SK-N-SH (cell line): ENCODE measurements around the gene TMPRSS6. TPM values are rescaled to one million over a fixed set of nuclear protein-coding genes. Genes with fewer than 3 reads are reported as not detected.

Experiments used
- CTCF ChIA-PET: fragments of 300-600, 350-600 bp; formaldehyde crosslinking; extraction: SDS; loops from one replicate; lab custom pipeline; 2021; lab: Yijun Ruan, JAX
- POLR2A ChIA-PET: fragments of 350-600 bp; sonication (Branson Sonifier 250); formaldehyde crosslinking; extraction: SDS; loops from one replicate; lab custom pipeline; 2020; ENCODE audit warnings: antibody characterized with exemption, inconsistent platforms; lab: Yijun Ruan, JAX
- DNase-seq: peaks from one replicate; pipeline ENCODE4 v3.0.0; 2012
- H2AFZ ChIP-seq: fragments of 200-600 bp; sonication (generic); 2 replicates; pipeline ENCODE4 v1.8.1; 2016; ENCODE audit warnings: antibody characterized with exemption, mild to moderate bottlenecking, low read depth
- H3F3A ChIP-seq: fragments of 200-600 bp; sonication (generic); replicated peaks from 2 replicates; pipeline ENCODE3; 2016; ENCODE audit warnings: antibody characterized with exemption, mild to moderate bottlenecking; ENCODE audit not compliant: insufficient read depth
- H3K27ac ChIP-seq, 2 experiments: fragments of 200-500 bp in 1 of 2; fragments of 200-600 bp in 1 of 2; sonication (Bioruptor generic) in 1 of 2; sonication (generic), shearing (Covaris generic) in 1 of 2; 2 replicates each; pipeline versions ENCODE4 v1.5.1 to v1.6.1; 2014 to 2016; ENCODE audit warnings: low read depth in 2 of 2, inconsistent platforms in 1 of 2, low read length in 1 of 2, mild to moderate bottlenecking in 1 of 2, mixed read lengths in 1 of 2
- H3K27me3 ChIP-seq: fragments of 200-600 bp; sonication (generic), shearing (Covaris generic); 2 replicates; pipeline ENCODE4 v1.6.1; 2016; ENCODE audit warnings: mixed run types; ENCODE audit not compliant: insufficient read depth
- H3K36me3 ChIP-seq, 2 experiments: fragments of 200-500 bp in 1 of 2; fragments of 200-600 bp in 1 of 2; sonication (Bioruptor generic) in 1 of 2; sonication (generic) in 1 of 2; replicated peaks in 1 of 2; 2 replicates each; pipeline versions ENCODE3 to v1.5.1; 2014 to 2016; ENCODE audit warnings: low read length in 1 of 2, mild to moderate bottlenecking in 1 of 2; ENCODE audit not compliant: insufficient read depth in 2 of 2, control insufficient read depth in 1 of 2
- H3K4me1 ChIP-seq, 2 experiments: fragments of 200-500 bp in 1 of 2; fragments of 200-600 bp in 1 of 2; sonication (Bioruptor generic) in 1 of 2; sonication (generic), shearing (Covaris generic) in 1 of 2; 2 replicates each; pipeline versions ENCODE4 v1.5.1 to v1.6.1; 2014 to 2016; ENCODE audit warnings: low read depth in 1 of 2, low read length in 1 of 2, mixed run types in 1 of 2; ENCODE audit not compliant: insufficient read depth in 2 of 2, control insufficient read depth in 1 of 2
- H3K4me2 ChIP-seq: fragments of 200-600 bp; sonication (generic), shearing (Covaris generic); 2 replicates; pipeline ENCODE4 v1.6.1; 2017; ENCODE audit warnings: mixed run types
- H3K4me3 ChIP-seq, 2 experiments: fragments of 200-500 bp in 1 of 2; fragments of 200-600 bp in 1 of 2; sonication (Bioruptor generic) in 1 of 2; sonication (generic), shearing (Covaris generic) in 1 of 2; 2 replicates each; pipeline versions ENCODE4 v1.5.1 to v1.8.1; 2014 to 2016; ENCODE audit warnings: low read depth in 2 of 2, inconsistent platforms in 1 of 2, low read length in 1 of 2, mild to moderate bottlenecking in 1 of 2, mixed read lengths in 1 of 2, moderate library complexity in 1 of 2
- H3K79me2 ChIP-seq: fragments of 200-600 bp; sonication (generic); 2 replicates; pipeline ENCODE4 v1.8.1; 2017; ENCODE audit warnings: mild to moderate bottlenecking; ENCODE audit not compliant: insufficient read depth
- H3K9ac ChIP-seq: fragments of 200-600 bp; sonication (generic); 2 replicates; pipeline ENCODE4 v1.6.1; 2017; ENCODE audit warnings: mixed run types
- H3K9me2 ChIP-seq: fragments of 200-600 bp; sonication (generic); 2 replicates; pipeline ENCODE4 v1.6.1; 2017; ENCODE audit warnings: mixed run types
- H3K9me3 ChIP-seq: fragments of 200-600 bp; sonication (generic); 2 replicates; pipeline ENCODE4 v1.6.1; 2017; ENCODE audit warnings: mixed run types, mild to moderate bottlenecking, moderate library complexity
- H4K20me1 ChIP-seq: fragments of 200-600 bp; sonication (generic); 2 replicates; pipeline ENCODE4 v1.6.1; 2017; ENCODE audit warnings: mild to moderate bottlenecking, mixed run types; ENCODE audit not compliant: insufficient read depth
- CHD2 ChIP-seq: fragments of 150-350 bp; IDR thresholded peaks from 2 replicates; pipeline ENCODE4 v1.6.1; 2018; ENCODE audit warnings: low read length; ENCODE audit not compliant: partially characterized antibody
- CTCF ChIP-seq: fragments of 200-600 bp; sonication (generic); IDR thresholded peaks from 2 replicates; pipeline ENCODE4 v1.6.1; 2017; ENCODE audit warnings: antibody characterized with exemption, mild to moderate bottlenecking, moderate library complexity
- EP300 ChIP-seq, 2 experiments: IDR thresholded peaks; 2 replicates each; pipeline versions ENCODE4 v1.4.0 to v1.6.1; 2012; ENCODE audit warnings: borderline replicate concordance in 1 of 2, low read depth in 1 of 2, low read length in 1 of 2
- FOXJ3 ChIP-seq: sonication (generic); formaldehyde crosslinking; IDR thresholded peaks from 2 replicates; pipeline ENCODE4 v1.5.1; 2020; ENCODE audit warnings: mild to moderate bottlenecking, missing genetic modification reagents
- GABPA ChIP-seq: IDR thresholded peaks from 2 replicates; pipeline ENCODE4 v1.4.0; 2012; ENCODE audit warnings: low read depth, mild to moderate bottlenecking
- JUND ChIP-seq: IDR thresholded peaks from 2 replicates; pipeline ENCODE4 v1.4.0; 2012
- MXI1 ChIP-seq: IDR thresholded peaks from 2 replicates; pipeline ENCODE4 v1.6.1; 2012; ENCODE audit warnings: mild to moderate bottlenecking, low read depth, low read length, improper control_type of control experiment
- NFIC ChIP-seq: IDR thresholded peaks from 2 replicates; pipeline ENCODE4 v1.4.0; 2012; ENCODE audit warnings: borderline replicate concordance
- NRF1 ChIP-seq: IDR thresholded peaks from 2 replicates; pipeline ENCODE4 v1.6.1; 2012; ENCODE audit warnings: low read depth, mild to moderate bottlenecking, low read length
- PBX3 ChIP-seq: IDR thresholded peaks from 2 replicates; pipeline ENCODE4; 2012
- POLR2AphosphoS5 ChIP-seq: IDR thresholded peaks from 2 replicates; pipeline ENCODE4 v1.6.1; 2012; ENCODE audit warnings: low read depth, low read length
- RAD21 ChIP-seq: IDR thresholded peaks from 2 replicates; pipeline ENCODE4 v1.6.1; 2012; ENCODE audit warnings: mild to moderate bottlenecking, low read length
- RCOR1 ChIP-seq: fragments of 150-350 bp; IDR thresholded peaks from 2 replicates; pipeline ENCODE4 v1.6.1; 2017; ENCODE audit warnings: antibody characterized with exemption, low read length
- RFX5 ChIP-seq: IDR thresholded peaks from 2 replicates; pipeline ENCODE4 v1.6.1; 2012; ENCODE audit warnings: mild to moderate bottlenecking, improper control_type of control experiment, low read length
- SIN3A ChIP-seq: IDR thresholded peaks from 2 replicates; pipeline ENCODE4 v1.6.1; 2012; ENCODE audit warnings: low read depth, mild to moderate bottlenecking, low read length, moderate library complexity, borderline replicate concordance
- SMC3 ChIP-seq: IDR thresholded peaks from 2 replicates; pipeline ENCODE4 v1.6.1; 2012; ENCODE audit warnings: low read depth, low read length, improper control_type of control experiment
- TEAD4 ChIP-seq: IDR thresholded peaks from 2 replicates; pipeline ENCODE4 v1.4.0; 2012; ENCODE audit warnings: mild to moderate bottlenecking, borderline replicate concordance; ENCODE audit not compliant: insufficient read depth
- ZBTB33 ChIP-seq: IDR thresholded peaks from 2 replicates; pipeline ENCODE4 v1.4.0; 2012; ENCODE audit warnings: low read depth, borderline replicate concordance
- WGBS: methylation state at CpG from one replicate; pipeline ENCODE4 v1.1.6; 2017; ENCODE audit warnings: low lambda C conversion rate; 5-methylcytosine and 5-hydroxymethylcytosine counted together
- polyA plus RNA-seq, 3 experiments: library from polyadenylated mRNA; depleted of rRNA; stranded (reverse); fragments of >200 nt; gene quantifications; 2 replicates each; pipeline ENCODE4 v1.2.3, GENCODE V29; 2012
- TF ChIP-seq, protein P1 (sequence below): IDR thresholded peaks from 2 replicates; pipeline ENCODE4 v1.4.0; 2012; ENCODE audit warnings: low read depth, borderline replicate concordance
- TF ChIP-seq, protein P2 (sequence below): fragments of 150-350 bp; IDR thresholded peaks from 2 replicates; pipeline ENCODE4 v1.6.1; 2016; ENCODE audit warnings: mild to moderate bottlenecking, low read depth, low read length

Gene TMPRSS6
- polyA plus RNA-seq, 1 of the 3 experiments (the other 2 are of a cell fraction): not detected

DNA sequence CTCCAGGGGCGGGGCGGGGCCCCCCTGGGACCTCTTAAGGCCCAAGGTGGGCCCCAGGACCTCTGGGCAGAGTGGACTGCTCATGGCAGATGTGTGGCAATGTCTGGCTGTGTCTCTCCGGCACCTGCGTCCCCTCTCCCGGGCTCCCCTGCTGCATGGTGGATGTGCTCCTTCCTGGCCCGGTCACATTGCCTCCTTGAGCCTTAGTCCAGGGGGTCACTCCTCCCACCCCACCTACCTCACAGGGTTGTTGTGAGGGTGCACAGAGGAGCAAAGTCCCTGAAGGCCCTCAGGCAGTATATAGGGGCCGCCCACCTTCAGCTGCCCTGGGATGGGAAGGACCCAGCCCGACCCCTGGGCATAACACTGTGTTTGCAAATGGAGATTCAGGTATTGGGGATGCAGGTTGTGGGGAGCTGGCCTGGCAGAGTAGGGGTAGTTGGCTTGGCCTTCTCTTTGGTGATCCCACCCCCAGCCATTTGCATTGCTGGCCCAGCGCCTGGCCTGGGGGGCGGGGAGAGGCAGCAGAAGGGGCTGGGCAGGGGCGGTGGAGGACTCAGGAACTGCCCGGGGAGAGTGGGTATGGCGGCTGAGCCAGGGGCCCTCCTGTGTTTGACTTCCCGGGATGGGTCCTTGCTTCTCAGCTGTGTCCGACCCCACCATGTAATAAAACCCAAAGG lies 46.7 kb downstream of the TMPRSS6 start:
- no peaks in the 10 kb centered on the region for H3K9me3 ChIP-seq
- POLR2A ChIA-PET: no interaction called here
- no peaks in the 10 kb centered on the region for H3K4me1 ChIP-seq
- H3K27ac ChIP-seq: no peak overlapping the region
- peaks cover 0 to 23% of the 10 kb centered on the region in 2 experiments for H3K36me3 ChIP-seq
- 95% methylated on average over 11 of the region's 15 CpGs for WGBS
- no peaks in the 10 kb centered on the region for H3K9me2 ChIP-seq
- no peak for DNase-seq
- H3K27me3 ChIP-seq: no peaks in the 10 kb centered on the region
- H3F3A ChIP-seq: no peaks in the 10 kb centered on the region
- no peak overlapping the region for H3K4me2 ChIP-seq
- no peak overlapping the region for H2AFZ ChIP-seq
- CTCF ChIA-PET: interaction anchor here (1.6 kb wide), 1 partner anchor 17 kb away, joined by 3 read pairs; no protein-coding TSS in a partner anchor
- no peaks in the 10 kb centered on the region for H4K20me1 ChIP-seq
- no peaks in the 10 kb centered on the region for H3K79me2 ChIP-seq
- no peak overlapping the region for H3K4me3 ChIP-seq
- TF ChIP-seq, protein P1, sequence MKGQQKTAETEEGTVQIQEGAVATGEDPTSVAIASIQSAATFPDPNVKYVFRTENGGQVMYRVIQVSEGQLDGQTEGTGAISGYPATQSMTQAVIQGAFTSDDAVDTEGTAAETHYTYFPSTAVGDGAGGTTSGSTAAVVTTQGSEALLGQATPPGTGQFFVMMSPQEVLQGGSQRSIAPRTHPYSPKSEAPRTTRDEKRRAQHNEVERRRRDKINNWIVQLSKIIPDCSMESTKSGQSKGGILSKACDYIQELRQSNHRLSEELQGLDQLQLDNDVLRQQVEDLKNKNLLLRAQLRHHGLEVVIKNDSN: no peak
- H3K9ac ChIP-seq: no peak overlapping the region

- H3K9me3 ChIP-seq: no peaks in the 10 kb centered on the region
- no peak overlapping the region for H3K4me3 ChIP-seq
- H3K4me2 ChIP-seq: no peak overlapping the region
- H3K4me1 ChIP-seq: no peaks in the 10 kb centered on the region
- H2AFZ ChIP-seq: no peak overlapping the region
- H4K20me1 ChIP-seq: no peaks in the 10 kb centered on the region
- H3K79me2 ChIP-seq: no peaks in the 10 kb centered on the region
- TF ChIP-seq GABPA (no peak), NRF1 (no peak), FOXJ3 (CRISPR knock-in tag) (no peak), EP300 (IDR thresholded peaks at IDR 0.05; ENCODE audit: borderline replicate concordance in 1 of 2, low read depth in 1 of 2, low read length in 1 of 2) (no peak), MXI1 (no peak), NFIC (no peak), RAD21 (no peak), POLR2AphosphoS5 (no peak), CHD2 (no peak), CTCF (no peak), PBX3 (no peak), JUND (no peak), ZBTB33 (no peak), SMC3 (no peak), SIN3A (no peak), RFX5 (no peak), RCOR1 (no peak), TEAD4 (no peak)
- TF ChIP-seq, protein P2, sequence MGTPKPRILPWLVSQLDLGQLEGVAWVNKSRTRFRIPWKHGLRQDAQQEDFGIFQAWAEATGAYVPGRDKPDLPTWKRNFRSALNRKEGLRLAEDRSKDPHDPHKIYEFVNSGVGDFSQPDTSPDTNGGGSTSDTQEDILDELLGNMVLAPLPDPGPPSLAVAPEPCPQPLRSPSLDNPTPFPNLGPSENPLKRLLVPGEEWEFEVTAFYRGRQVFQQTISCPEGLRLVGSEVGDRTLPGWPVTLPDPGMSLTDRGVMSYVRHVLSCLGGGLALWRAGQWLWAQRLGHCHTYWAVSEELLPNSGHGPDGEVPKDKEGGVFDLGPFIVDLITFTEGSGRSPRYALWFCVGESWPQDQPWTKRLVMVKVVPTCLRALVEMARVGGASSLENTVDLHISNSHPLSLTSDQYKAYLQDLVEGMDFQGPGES: no peak
- WGBS: 94% methylated on average over 7 of the region's 7 CpGs
- H3K27me3 ChIP-seq: no peaks in the 10 kb centered on the region
- no peak overlapping the region for H3K9ac ChIP-seq
- no peaks in the 10 kb centered on the region for H3K9me2 ChIP-seq
- H3K27ac ChIP-seq: no peak overlapping the region
- ChIA-PET POLR2A (no interaction called here), CTCF (interaction anchor here (1.6 kb wide), 1 partner anchor 18 kb away, joined by 3 read pairs; no protein-coding TSS in a partner anchor)
- no peaks in the 10 kb centered on the region for H3F3A ChIP-seq
- DNase-seq: no peak
- H3K36me3 ChIP-seq: peaks cover 0 to 28% of the 10 kb centered on the region in 2 experiments
Measured at GRCh38 chr22:37062376-37062675, 47.2 kb downstream of the TMPRSS6 start.
